Ishikawa (cell line): Measurements from ENCODE around the gene PPP6R3.

Source experiments
- CEBPB ChIP-seq: IDR thresholded peaks from 2 replicates; pipeline ENCODE4 v1.6.1; 2012
- CREB1 ChIP-seq: IDR thresholded peaks from 2 replicates; pipeline ENCODE4 v1.6.1; 2012; ENCODE audit warnings: low read depth
- EGR1 ChIP-seq: IDR thresholded peaks from 2 replicates; pipeline ENCODE4 v1.6.1; 2012
- MAX ChIP-seq: IDR thresholded peaks from 2 replicates; pipeline ENCODE4 v1.6.1; 2012
- RAD21 ChIP-seq: IDR thresholded peaks from 2 replicates; pipeline ENCODE4 v1.6.1; 2012; ENCODE audit warnings: low read depth
- TAF1 ChIP-seq: IDR thresholded peaks from 2 replicates; pipeline ENCODE4 v1.6.1; 2012; ENCODE audit warnings: low read depth, mild to moderate bottlenecking
- TEAD4 ChIP-seq: IDR thresholded peaks from 2 replicates; pipeline ENCODE4 v1.6.1; 2012
- ZBTB7A ChIP-seq: IDR thresholded peaks from 2 replicates; pipeline ENCODE4 v1.6.1; 2012; ENCODE audit warnings: low read depth

- no peak for TF ChIP-seq MAX
- TF ChIP-seq RAD21: no peak
- TF ChIP-seq EGR1: no peak
- TF ChIP-seq CEBPB: no peak
- no peak for TF ChIP-seq TEAD4
- no peak for TF ChIP-seq CREB1
- TF ChIP-seq TAF1: no peak
- no peak for TF ChIP-seq ZBTB7A
These were observed 44.4 kb upstream of the PPP6R3 start for GRCh38 chr11:68416070-68416578.
